ENCODE results near the gene DGKI.

DNA sequence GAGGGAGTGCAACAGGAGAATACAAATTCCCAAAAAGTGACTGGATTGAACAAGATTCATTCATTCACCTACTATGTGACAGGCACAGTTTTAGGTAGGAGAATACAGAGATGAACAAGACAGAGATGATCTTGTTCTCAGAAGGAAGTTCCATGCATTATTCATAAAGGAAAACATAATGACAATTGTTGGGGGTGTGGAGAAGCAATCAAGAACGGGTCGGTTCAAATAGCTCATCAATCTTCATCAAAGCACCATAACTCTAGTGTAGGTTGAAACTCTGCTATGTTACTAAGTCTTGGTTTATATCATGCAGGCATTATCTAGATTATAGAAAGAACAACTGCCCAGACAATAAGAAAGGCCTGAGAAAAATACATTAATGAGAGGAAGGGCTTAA, 243.7 kb downstream of the DGKI start:
- TF ChIP-seq EZH2 (IDR thresholded peaks at IDR 0.05; ENCODE audit: borderline replicate concordance, low read depth, low read length) (no peak), TOE1 (IDR thresholded peaks at IDR 0.05; ENCODE audit: borderline replicate concordance) (no peak), TOE1 (CRISPR knock-in tag; IDR thresholded peaks at IDR 0.05; ENCODE audit: borderline replicate concordance, low read depth) (no peak), ZNF175 (CRISPR knock-in tag; IDR thresholded peaks at IDR 0.05; ENCODE audit: low read depth) (no peak), EP300 (IDR thresholded peaks at IDR 0.05; ENCODE audit: low read length) (no peak), GABPA (tag; conservative IDR thresholded peaks at IDR 0.05; ENCODE audit: low read depth) (no peak)
- TF ChIP-seq, protein P1, sequence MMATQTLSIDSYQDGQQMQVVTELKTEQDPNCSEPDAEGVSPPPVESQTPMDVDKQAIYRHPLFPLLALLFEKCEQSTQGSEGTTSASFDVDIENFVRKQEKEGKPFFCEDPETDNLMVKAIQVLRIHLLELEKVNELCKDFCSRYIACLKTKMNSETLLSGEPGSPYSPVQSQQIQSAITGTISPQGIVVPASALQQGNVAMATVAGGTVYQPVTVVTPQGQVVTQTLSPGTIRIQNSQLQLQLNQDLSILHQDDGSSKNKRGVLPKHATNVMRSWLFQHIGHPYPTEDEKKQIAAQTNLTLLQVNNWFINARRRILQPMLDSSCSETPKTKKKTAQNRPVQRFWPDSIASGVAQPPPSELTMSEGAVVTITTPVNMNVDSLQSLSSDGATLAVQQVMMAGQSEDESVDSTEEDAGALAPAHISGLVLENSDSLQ (IDR thresholded peaks at IDR 0.05): no peak
